GM23338 (cell line): ENCODE data around the gene CAMTA1. TPM values are rescaled to one million over a fixed set of nuclear protein-coding genes. Genes with fewer than 3 reads are reported as not detected.

ENCODE experiments used
- ATAC-seq: fragments of 200-7000 bp; cut with Tn5 transposase; 3 replicates; pipeline ENCODE4 v1.9.1; 2020
- DNase-seq: peaks from one replicate; pipeline ENCODE4 v3.0.0-alpha.2; 2015; ENCODE audit warnings: low spot score
- H2AFZ ChIP-seq: fragments of 200-600 bp; sonication (generic); 2 replicates; pipeline ENCODE4 v1.8.0; 2016; ENCODE audit warnings: antibody characterized with exemption, mild to moderate bottlenecking, moderate library complexity
- H3F3A ChIP-seq: fragments of 200-600 bp; sonication (generic); replicated peaks from 2 replicates; pipeline ENCODE4 v1.8.0; 2017; ENCODE audit warnings: antibody characterized with exemption, mixed run types, low read depth
- H3K27ac ChIP-seq: fragments of 200-600 bp; sonication (generic); 2 replicates; pipeline ENCODE4 v1.6.1; 2016; ENCODE audit warnings: low read depth
- H3K27me3 ChIP-seq: fragments of 200-600 bp; sonication (generic); 2 replicates; pipeline ENCODE4 v1.8.0; 2016; ENCODE audit warnings: mild to moderate bottlenecking, mixed run types, moderate library complexity; ENCODE audit not compliant: insufficient read depth
- H3K36me3 ChIP-seq: fragments of 200-600 bp; sonication (generic); 2 replicates; pipeline ENCODE4 v1.8.0; 2016; ENCODE audit warnings: mild to moderate bottlenecking; ENCODE audit not compliant: insufficient read depth
- H3K4me1 ChIP-seq: fragments of 200-600 bp; sonication (generic); 2 replicates; pipeline ENCODE4 v1.8.0; 2016; ENCODE audit warnings: mild to moderate bottlenecking, moderate library complexity; ENCODE audit not compliant: insufficient read depth
- H3K4me2 ChIP-seq: fragments of 200-600 bp; sonication (generic); 2 replicates; pipeline ENCODE4 v1.7.1; 2017; ENCODE audit warnings: mixed run types
- H3K4me3 ChIP-seq: fragments of 200-600 bp; sonication (generic); 2 replicates; pipeline ENCODE4 v1.6.1; 2016; ENCODE audit warnings: mixed run types
- H3K79me2 ChIP-seq: fragments of 200-600 bp; sonication (generic); replicated peaks from 2 replicates; pipeline ENCODE4 v1.8.0; 2017; ENCODE audit warnings: mild to moderate bottlenecking; ENCODE audit not compliant: insufficient read depth
- H3K9me2 ChIP-seq: fragments of 200-600 bp; sonication (generic); 2 replicates; pipeline ENCODE4 v1.8.0; 2017; ENCODE audit not compliant: insufficient read depth
- H4K20me1 ChIP-seq: fragments of 200-600 bp; sonication (generic); replicated peaks from 2 replicates; pipeline ENCODE4 v1.8.0; 2017; ENCODE audit warnings: mild to moderate bottlenecking; ENCODE audit not compliant: insufficient read depth
- H3K27ac Mint-ChIP-seq: 2 replicates; pipeline ENCODE4 v1.8.0; 2020; ENCODE audit warnings: inconsistent platforms, mild to moderate bottlenecking, moderate library complexity, mixed read lengths
- H3K27me3 Mint-ChIP-seq: 3 replicates; pipeline ENCODE4 v1.8.0; 2022; ENCODE audit warnings: low read depth, mild to moderate bottlenecking, moderate library complexity, mixed read lengths, inconsistent platforms; ENCODE audit not compliant: insufficient read depth, poor library complexity
- H3K36me3 Mint-ChIP-seq: 3 replicates; pipeline ENCODE4 v1.8.0; 2021; ENCODE audit warnings: low read depth, mild to moderate bottlenecking, inconsistent platforms, moderate library complexity, mixed read lengths
- H3K4me1 Mint-ChIP-seq: 3 replicates; pipeline ENCODE4 v1.8.0; 2020; ENCODE audit warnings: mild to moderate bottlenecking, inconsistent platforms, mixed read lengths
- H3K4me3 Mint-ChIP-seq: 3 replicates; pipeline ENCODE4 v1.8.0; 2021; ENCODE audit warnings: moderate library complexity, mild to moderate bottlenecking, inconsistent platforms, mixed read lengths
- H3K9me3 Mint-ChIP-seq: 3 replicates; pipeline ENCODE4 v1.8.0; 2020; ENCODE audit warnings: moderate library complexity, mild to moderate bottlenecking, inconsistent platforms, mixed read lengths
- CREB1 ChIP-seq: fragments of 250-450 bp; sonication (Bioruptor Pico); IDR thresholded peaks from 2 replicates; pipeline ENCODE4 v1.5.0; 2020; ENCODE audit warnings: low read depth, mild to moderate bottlenecking, moderate library complexity
- ETS1 ChIP-seq: IDR thresholded peaks from 2 replicates; pipeline ENCODE4 v1.6.1; 2016; ENCODE audit warnings: antibody characterized with exemption
- EZH2 ChIP-seq: fragments of 200-600 bp; sonication (generic); IDR thresholded peaks from one replicate; pipeline ENCODE4 v1.8.0; 2017; ENCODE audit warnings: antibody characterized with exemption, mild to moderate bottlenecking, low read depth; ENCODE audit not compliant: unreplicated experiment
- EZH2phosphoT487 ChIP-seq: fragments of 200-600 bp; sonication (generic); IDR thresholded peaks from one replicate; pipeline ENCODE4 v1.8.1; 2018; ENCODE audit warnings: antibody characterized with exemption; ENCODE audit not compliant: unreplicated experiment
- JUNB ChIP-seq: IDR thresholded peaks from one replicate; pipeline ENCODE4 v1.6.1; 2016; ENCODE audit warnings: antibody characterized with exemption; ENCODE audit not compliant: unreplicated experiment
- NANOG ChIP-seq: IDR thresholded peaks from 2 replicates; pipeline ENCODE4 v1.6.1; 2016; ENCODE audit warnings: antibody characterized with exemption, borderline replicate concordance
- POLR2AphosphoS5 ChIP-seq: IDR thresholded peaks from 2 replicates; pipeline ENCODE4 v1.6.1; 2016; ENCODE audit warnings: antibody characterized with exemption, low read depth
- REST ChIP-seq: IDR thresholded peaks from one replicate; pipeline ENCODE4 v1.6.1; 2018; ENCODE audit warnings: antibody characterized with exemption; ENCODE audit not compliant: unreplicated experiment
- STAT1 ChIP-seq: IDR thresholded peaks from one replicate; pipeline ENCODE4 v1.6.1; 2016; ENCODE audit warnings: antibody characterized with exemption; ENCODE audit not compliant: unreplicated experiment
- ZNF114 ChIP-seq: fragments of 250-450 bp; sonication (Bioruptor Pico); IDR thresholded peaks from 2 replicates; pipeline ENCODE4 v1.5.0; 2020; ENCODE audit warnings: mild to moderate bottlenecking, moderate library complexity
- ZNF331 ChIP-seq: fragments of 250-450 bp; sonication (Bioruptor Pico); IDR thresholded peaks from 2 replicates; pipeline ENCODE4 v1.5.0; 2020; ENCODE audit warnings: low read depth, mild to moderate bottlenecking, moderate library complexity
- ZNF462 ChIP-seq: fragments of 250-450 bp; sonication (Bioruptor Pico); IDR thresholded peaks from 2 replicates; pipeline ENCODE4 v1.5.0; 2020; ENCODE audit warnings: mild to moderate bottlenecking, moderate library complexity
- polyA plus RNA-seq: library from polyadenylated mRNA; unstranded; fragments of >200 nt; fragmentation: Nextera tagmentation; extraction: Ambion mirVana; gene quantifications from 2 replicates; pipeline ENCODE4 v1.2.1, GENCODE V29; 2016
- total RNA-seq: library from RNA; depleted of rRNA; stranded (reverse); fragments of >200 nt; shearing (Covaris generic); gene quantifications from 2 replicates; pipeline ENCODE4 v1.2.3, GENCODE V29; 2014
- TF ChIP-seq, protein P1 (sequence below), 2 experiments: fragments of 200-600 bp in 1 of 2; sonication (generic) in 1 of 2; conservative IDR thresholded peaks; 2 replicates each; pipeline versions ENCODE4 v1.5.1 to v1.6.1; 2016 to 2017; ENCODE audit warnings: antibody characterized with exemption in 2 of 2, low read depth in 2 of 2, mild to moderate bottlenecking in 2 of 2, moderate library complexity in 1 of 2

The CAMTA1 gene
- total and polyA plus RNA-seq, 2 experiments from 2014 or later: 115 to 519 TPM

- ATAC-seq: no peak
Observed at GRCh38 chr1:7047866-7048265, 262.6 kb downstream of the CAMTA1 start.

More at GRCh38 chr1:7047866-7048265, 262.6 kb downstream of the CAMTA1 start:
- H3K4me2 ChIP-seq: no peak overlapping the region
- Mint-ChIP-seq H3K27me3 (peaks cover 8% of the 10 kb centered on the region), H3K36me3 (no peaks in the 10 kb centered on the region), H3K9me3 (no peaks in the 10 kb centered on the region), H3K4me3 (no peak overlapping the region), H3K27ac (no peak overlapping the region), H3K4me1 (peaks cover 25% of the 10 kb centered on the region)
- no peak overlapping the region for H3K27ac ChIP-seq
- no peaks in the 10 kb centered on the region for H3K36me3 ChIP-seq
- no peaks in the 10 kb centered on the region for H3F3A ChIP-seq
- no peak for DNase-seq
- H3K4me3 ChIP-seq: no peak overlapping the region
- no peaks in the 10 kb centered on the region for H3K9me2 ChIP-seq
- no peak overlapping the region for H2AFZ ChIP-seq
- H4K20me1 ChIP-seq: no peaks in the 10 kb centered on the region
- H3K27me3 ChIP-seq: no peaks in the 10 kb centered on the region
- TF ChIP-seq EZH2: no peak
- TF ChIP-seq, protein P1, sequence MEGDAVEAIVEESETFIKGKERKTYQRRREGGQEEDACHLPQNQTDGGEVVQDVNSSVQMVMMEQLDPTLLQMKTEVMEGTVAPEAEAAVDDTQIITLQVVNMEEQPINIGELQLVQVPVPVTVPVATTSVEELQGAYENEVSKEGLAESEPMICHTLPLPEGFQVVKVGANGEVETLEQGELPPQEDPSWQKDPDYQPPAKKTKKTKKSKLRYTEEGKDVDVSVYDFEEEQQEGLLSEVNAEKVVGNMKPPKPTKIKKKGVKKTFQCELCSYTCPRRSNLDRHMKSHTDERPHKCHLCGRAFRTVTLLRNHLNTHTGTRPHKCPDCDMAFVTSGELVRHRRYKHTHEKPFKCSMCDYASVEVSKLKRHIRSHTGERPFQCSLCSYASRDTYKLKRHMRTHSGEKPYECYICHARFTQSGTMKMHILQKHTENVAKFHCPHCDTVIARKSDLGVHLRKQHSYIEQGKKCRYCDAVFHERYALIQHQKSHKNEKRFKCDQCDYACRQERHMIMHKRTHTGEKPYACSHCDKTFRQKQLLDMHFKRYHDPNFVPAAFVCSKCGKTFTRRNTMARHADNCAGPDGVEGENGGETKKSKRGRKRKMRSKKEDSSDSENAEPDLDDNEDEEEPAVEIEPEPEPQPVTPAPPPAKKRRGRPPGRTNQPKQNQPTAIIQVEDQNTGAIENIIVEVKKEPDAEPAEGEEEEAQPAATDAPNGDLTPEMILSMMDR (conservative IDR thresholded peaks at IDR 0.05; ENCODE audit: low read depth in 2 of 2): no peak
- no peak for TF ChIP-seq REST
- TF ChIP-seq CREB1 (CRISPR knock-in tag): no peak
- no peak for TF ChIP-seq ZNF462 (CRISPR knock-in tag)
- TF ChIP-seq EZH2phosphoT487: no peak
- TF ChIP-seq STAT1: no peak
- no peak for TF ChIP-seq NANOG
- no peak for TF ChIP-seq ZNF114 (CRISPR knock-in tag)
- no peak for TF ChIP-seq ETS1
- no peak for TF ChIP-seq POLR2AphosphoS5
- TF ChIP-seq JUNB: no peak
- TF ChIP-seq ZNF331 (CRISPR knock-in tag): no peak
- H3K79me2 ChIP-seq: no peaks in the 10 kb centered on the region
- H3K4me1 ChIP-seq: peaks cover 12% of the 10 kb centered on the region; the same call in 1 of the 2 replicates
